Measurements from ENCODE around the gene SLC39A10.

DNA sequence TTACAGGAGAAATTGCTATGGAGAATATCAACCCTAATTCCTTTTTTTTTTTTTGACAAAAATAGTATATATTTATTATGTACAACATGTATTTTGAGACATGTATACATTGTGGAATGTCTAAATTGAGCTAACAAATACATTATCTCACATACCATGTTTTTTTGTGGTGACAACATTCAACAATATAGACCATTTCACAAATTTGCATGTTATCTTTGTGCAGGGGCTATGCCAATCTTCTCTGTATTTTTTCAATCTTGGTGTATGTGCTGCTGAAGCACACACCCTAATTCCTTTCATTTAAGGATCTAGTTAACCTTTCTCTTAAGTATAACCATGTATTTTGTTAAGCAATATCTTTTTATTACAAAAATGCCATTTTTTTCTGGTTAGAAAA is 13.2 kb downstream of the SLC39A10 start:
- TF ChIP-seq POLR2A (IDR thresholded peaks at IDR 0.05; ENCODE audit: low read length) (no peak), GATA1 (IDR thresholded peaks at IDR 0.05; ENCODE audit: low read depth, low read length) (no peak)
